H54 (cell line): ENCODE results near the gene CABLES2.

Experiments
- DNase-seq: peaks from one replicate; pipeline ENCODE4 v3.0.0; 2011; ENCODE audit warnings: low spot score, mixed read lengths; ENCODE audit not compliant: insufficient read length
- FAIRE-seq: peaks from 3 replicates; lab custom pipeline; 2011; peaks lifted over from hg19 to GRCh38; lab: Jason Lieb, UNC
- POLR2A ChIP-seq: IDR thresholded peaks from 2 replicates; pipeline ENCODE4 v1.6.1; 2011; ENCODE audit warnings: low read depth, mild to moderate bottlenecking, low read length

The CABLES2 gene

GRCh38 chr20:62396367-62397239 lies 10.5 kb downstream of the CABLES2 start:
- DNase-seq (no peak), FAIRE-seq (no peak)
- no peak for TF ChIP-seq POLR2A

- no peak for FAIRE-seq
- DNase-seq = no peak
- no peak for TF ChIP-seq POLR2A
Observed at GRCh38 chr20:62395311-62396242, 11.5 kb downstream of the CABLES2 start.

- FAIRE-seq (no peak), DNase-seq (no peak)
- TF ChIP-seq POLR2A = no peak
Observed at GRCh38 chr20:62394248-62395245, 12.5 kb downstream of the CABLES2 start.

- DNase-seq (no peak), FAIRE-seq (no peak)
- TF ChIP-seq POLR2A = no peak
Observed at GRCh38 chr20:62393830-62394229, 13.3 kb downstream of the CABLES2 start.

GRCh38 chr20:62393335-62393665 lies 13.8 kb downstream of the CABLES2 start:
- no peak for FAIRE-seq
- DNase-seq = no peak
- no peak for TF ChIP-seq POLR2A

- no peak for TF ChIP-seq POLR2A
- FAIRE-seq (no peak), DNase-seq (no peak)
Observed at GRCh38 chr20:62392621-62393334, 14.3 kb downstream of the CABLES2 start.

- DNase-seq (no peak), FAIRE-seq (no peak)
- TF ChIP-seq POLR2A = no peak
Observed at GRCh38 chr20:62392077-62392418, 15.0 kb downstream of the CABLES2 start.

- DNase-seq (no peak), FAIRE-seq (no peak)
- TF ChIP-seq POLR2A = no peak
Observed at GRCh38 chr20:62391165-62392076, 15.7 kb downstream of the CABLES2 start.

GRCh38 chr20:62390317-62391164 lies 16.5 kb downstream of the CABLES2 start:
- FAIRE-seq (no peak), DNase-seq (no peak)
- TF ChIP-seq POLR2A = no peak

GRCh38 chr20:62389601-62390087 lies 17.4 kb downstream of the CABLES2 start:
- FAIRE-seq (no peak), DNase-seq (no peak)
- no peak for TF ChIP-seq POLR2A
